Adipocyte (in vitro differentiated cells): ENCODE measurements around the gene SORCS2.
"Not testable (repeated sequence)": the region's sequence is repeated elsewhere in the genome, so short reads cannot be mapped to it uniquely, and the experiment has no call there.

Experiments used
- DNase-seq: peaks from one replicate; pipeline ENCODE4 v3.0.0-alpha.2; 2015; ENCODE audit warnings: low read depth
- H3K27me3 ChIP-seq: replicated peaks from 2 replicates; pipeline ENCODE4 v1.7.0; 2013; ENCODE audit warnings: mild to moderate bottlenecking, low read length, moderate library complexity; ENCODE audit not compliant: control insufficient read depth, insufficient read depth
- H3K36me3 ChIP-seq: 2 replicates; pipeline ENCODE4 v1.7.0; 2013; ENCODE audit warnings: low read length, mild to moderate bottlenecking, moderate library complexity; ENCODE audit not compliant: control insufficient read depth, insufficient read depth, severe bottlenecking
- H3K4me1 ChIP-seq: 2 replicates; pipeline ENCODE4 v1.7.0; 2013; ENCODE audit warnings: mild to moderate bottlenecking, low read length, moderate library complexity; ENCODE audit not compliant: control insufficient read depth, insufficient read depth
- H3K4me3 ChIP-seq: 2 replicates; pipeline ENCODE4 v1.7.0; 2013; ENCODE audit warnings: mild to moderate bottlenecking, low read length, moderate library complexity
- H3K9ac ChIP-seq: 2 replicates; pipeline ENCODE4 v1.7.0; 2013; ENCODE audit warnings: mild to moderate bottlenecking, low read length, moderate library complexity
- H3K9me3 ChIP-seq: 2 replicates; pipeline ENCODE4 v1.7.0; 2013; ENCODE audit warnings: mild to moderate bottlenecking, low read length, moderate library complexity; ENCODE audit not compliant: control insufficient read depth

Gene SORCS2

GRCh38 chr4:7442574-7443162 is 250.3 kb downstream of the SORCS2 start:
- Histone ChIP-seq H3K27me3 (peaks cover 27% of the 10 kb centered on the region), H3K36me3 (no peaks in the 10 kb centered on the region), H3K9me3 (peaks cover 11% of the 10 kb centered on the region), H3K4me3 (no peak overlapping the region), H3K4me1 (no peaks in the 10 kb centered on the region), H3K9ac (no peak overlapping the region)
- no peak for DNase-seq

GRCh38 chr4:7444314-7444713 is 252.0 kb downstream of the SORCS2 start:
- H3K4me3 ChIP-seq: no peak overlapping the region
- H3K36me3 ChIP-seq: no peaks in the 10 kb centered on the region
- no peaks in the 10 kb centered on the region for H3K4me1 ChIP-seq
- DNase-seq: no peak
- H3K9ac ChIP-seq: no peak overlapping the region
- H3K9me3 ChIP-seq: peaks cover 3% of the 10 kb centered on the region
- peaks cover 25% of the 10 kb centered on the region for H3K27me3 ChIP-seq

DNA sequence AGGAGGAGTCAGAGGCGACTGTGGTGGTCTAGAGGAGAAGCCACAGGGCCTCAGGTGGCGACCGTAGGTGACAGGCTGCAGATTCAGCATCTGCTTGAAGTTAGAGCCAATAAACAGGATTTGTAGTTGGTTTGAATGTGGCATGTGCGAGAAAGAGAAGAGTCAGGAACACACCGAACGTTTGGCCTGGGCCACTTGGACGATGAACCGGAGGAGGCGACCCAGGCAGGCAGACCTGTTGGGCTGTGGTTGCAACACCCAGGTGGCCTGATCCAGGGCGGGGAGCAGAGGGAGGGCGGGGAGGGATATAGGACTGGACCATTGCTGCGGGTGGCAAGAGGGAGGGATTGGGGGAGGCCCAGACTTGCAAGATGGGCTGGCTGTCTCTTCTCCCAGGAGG is 252.4 kb downstream of the SORCS2 start:
- no peaks in the 10 kb centered on the region for H3K36me3 ChIP-seq
- H3K9me3 ChIP-seq: no peaks in the 10 kb centered on the region
- H3K4me1 ChIP-seq: no peaks in the 10 kb centered on the region
- no peak for DNase-seq
- no peak overlapping the region for H3K9ac ChIP-seq
- no peak overlapping the region for H3K4me3 ChIP-seq
- peaks cover 21% of the 10 kb centered on the region for H3K27me3 ChIP-seq

- no peak for DNase-seq
- Histone ChIP-seq H3K4me3 (no peak overlapping the region), H3K27me3 (peaks cover 18% of the 10 kb centered on the region), H3K4me1 (no peaks in the 10 kb centered on the region), H3K9ac (no peak overlapping the region), H3K36me3 (no peaks in the 10 kb centered on the region), H3K9me3 (no peaks in the 10 kb centered on the region)
These were observed 254.9 kb downstream of the SORCS2 start for GRCh38 chr4:7447236-7447635.

- no peaks in the 10 kb centered on the region for H3K4me1 ChIP-seq
- DNase-seq: no peak
- H3K4me3 ChIP-seq: no peak overlapping the region
- peaks cover 18% of the 10 kb centered on the region for H3K27me3 ChIP-seq
- no peaks in the 10 kb centered on the region for H3K9me3 ChIP-seq
- H3K36me3 ChIP-seq: no peaks in the 10 kb centered on the region
- no peak overlapping the region for H3K9ac ChIP-seq
These were observed 255.7 kb downstream of the SORCS2 start for GRCh38 chr4:7448036-7448435.

- DNase-seq: no peak
- Histone ChIP-seq H3K4me1 (no peaks in the 10 kb centered on the region), H3K4me3 (no peak overlapping the region), H3K9ac (no peak overlapping the region), H3K27me3 (peaks cover 8% of the 10 kb centered on the region), H3K36me3 (no peaks in the 10 kb centered on the region), H3K9me3 (no peaks in the 10 kb centered on the region)
These were observed 258.6 kb downstream of the SORCS2 start for GRCh38 chr4:7450775-7451433.

DNA sequence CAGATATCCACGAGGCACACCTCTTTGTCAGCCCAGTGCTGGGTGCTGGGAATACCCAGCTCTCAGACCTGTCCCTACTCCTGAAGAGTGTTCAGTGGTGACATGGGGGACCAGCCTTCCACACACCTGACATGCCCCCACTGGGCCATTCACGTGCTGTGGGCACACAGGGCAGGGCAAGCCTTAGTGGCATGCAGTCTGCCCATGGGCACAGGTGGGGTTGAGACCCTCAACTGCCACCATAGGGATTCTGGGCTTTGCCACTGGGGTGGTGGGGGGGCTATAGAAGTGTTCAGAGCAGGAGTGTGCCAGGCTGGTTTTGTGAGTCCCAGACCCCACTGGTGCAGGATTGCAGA is 259.1 kb downstream of the SORCS2 start:
- Histone ChIP-seq H3K36me3 (no peaks in the 10 kb centered on the region), H3K4me1 (no peaks in the 10 kb centered on the region), H3K9ac (no peak overlapping the region), H3K9me3 (no peaks in the 10 kb centered on the region), H3K27me3 (peaks cover 7% of the 10 kb centered on the region), H3K4me3 (no peak overlapping the region)
- no peak for DNase-seq

DNA sequence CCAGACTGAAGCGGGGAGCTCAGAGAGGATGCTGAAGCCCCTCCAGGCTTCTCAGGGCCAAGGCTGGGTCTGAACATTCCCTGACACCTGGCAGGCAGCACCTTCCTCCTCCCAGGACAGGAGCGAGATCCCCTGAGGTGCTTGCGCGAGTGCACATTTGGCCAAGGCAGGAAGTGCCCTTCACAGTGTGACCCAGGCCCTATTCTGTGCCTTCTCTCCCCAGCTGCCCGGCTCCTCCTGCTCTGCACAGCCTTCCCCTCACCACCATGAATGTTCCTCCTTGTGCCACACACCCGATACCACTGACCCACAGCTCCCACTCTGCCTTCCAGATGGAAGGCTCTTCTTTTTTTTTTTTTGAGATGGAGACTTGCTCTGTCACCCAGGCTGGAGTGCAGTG is 259.5 kb downstream of the SORCS2 start:
- H3K4me3 ChIP-seq: no peak overlapping the region
- H3K9ac ChIP-seq: no peak overlapping the region
- no peaks in the 10 kb centered on the region for H3K36me3 ChIP-seq

GRCh38 chr4:7452802-7453201 is 260.5 kb downstream of the SORCS2 start:
- not testable (repeated sequence) for H3K9ac ChIP-seq, H3K9me3 ChIP-seq, H3K4me1 ChIP-seq, H3K4me3 ChIP-seq, H3K27me3 ChIP-seq, H3K36me3 ChIP-seq, DNase-seq

More for the DNA sequence above, 259.5 kb downstream of the SORCS2 start:
- no peaks in the 10 kb centered on the region for H3K4me1 ChIP-seq
- H3K27me3 ChIP-seq: peaks cover 7% of the 10 kb centered on the region
- no peaks in the 10 kb centered on the region for H3K9me3 ChIP-seq
- DNase-seq: no peak

DNA sequence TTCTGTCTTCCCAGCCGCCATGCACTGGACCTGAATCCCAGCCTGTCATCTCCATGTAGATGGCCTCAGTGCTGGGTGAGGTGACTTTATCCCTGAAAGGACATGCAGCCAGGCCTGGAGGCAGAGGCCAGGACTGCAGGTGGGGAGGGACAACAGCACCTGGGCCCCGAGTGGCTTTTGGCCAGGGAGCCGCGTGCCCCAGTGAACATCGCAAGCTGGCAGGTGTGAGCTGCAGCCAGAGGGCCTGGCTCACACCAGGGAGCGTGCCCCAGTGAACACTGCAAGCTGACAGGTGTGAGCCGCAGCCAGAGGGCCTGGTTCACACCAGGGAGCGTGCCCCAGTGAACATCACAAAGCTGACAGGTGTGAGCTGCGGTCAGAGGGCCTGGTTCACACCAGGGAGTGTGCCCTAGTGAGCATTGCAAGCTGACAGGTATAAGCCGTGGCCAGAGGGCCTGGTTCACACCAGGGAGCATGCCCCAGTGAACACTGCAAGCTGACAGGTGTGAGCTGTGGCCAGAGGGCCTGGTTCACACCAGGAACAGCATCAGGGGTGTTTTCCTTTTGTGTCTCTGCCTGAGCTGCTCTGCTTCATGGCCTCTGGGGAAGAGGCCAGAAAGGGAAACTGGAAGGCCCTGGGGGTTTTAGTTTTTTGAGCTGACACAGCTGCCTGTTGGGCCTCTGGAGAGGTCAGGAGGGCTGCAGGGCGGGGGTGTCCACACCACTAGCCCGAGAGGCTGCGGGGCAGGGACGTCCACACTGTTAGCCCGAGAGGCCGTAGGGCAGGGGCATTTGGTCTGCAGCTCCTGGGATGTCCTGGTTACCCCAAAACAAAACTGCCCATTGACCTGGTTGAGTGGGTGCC is 265.1 kb downstream of the SORCS2 start:
- H3K4me1 ChIP-seq: no peaks in the 10 kb centered on the region
- DNase-seq: no peak

DNA sequence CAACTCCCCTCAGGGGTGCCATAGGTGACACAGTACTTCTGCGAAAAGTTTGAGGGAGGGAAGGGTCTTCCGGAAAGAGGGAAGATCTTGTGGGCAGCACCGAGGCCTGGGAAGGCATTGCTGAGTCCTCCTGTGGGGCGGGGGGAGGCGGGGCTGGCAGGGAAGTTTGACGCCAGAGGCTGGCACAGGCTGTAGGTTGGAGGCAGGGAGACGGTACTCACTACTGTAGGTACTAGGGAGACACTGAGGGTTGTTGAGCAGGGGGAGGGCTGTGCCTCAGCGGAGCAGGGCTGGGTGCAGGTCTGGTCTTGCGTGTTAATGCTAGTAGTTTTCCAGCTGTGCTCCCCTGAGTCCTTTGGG is 265.7 kb downstream of the SORCS2 start:
- no peaks in the 10 kb centered on the region for H3K36me3 ChIP-seq
- DNase-seq: no peak
- H3K9me3 ChIP-seq: no peaks in the 10 kb centered on the region
- no peaks in the 10 kb centered on the region for H3K4me1 ChIP-seq
- H3K9ac ChIP-seq: no peak overlapping the region
- H3K27me3 ChIP-seq: peaks cover 16% of the 10 kb centered on the region
- no peak overlapping the region for H3K4me3 ChIP-seq

More for the DNA sequence above, 265.1 kb downstream of the SORCS2 start:
- H3K9ac ChIP-seq: no peak overlapping the region
- no peaks in the 10 kb centered on the region for H3K9me3 ChIP-seq
- no peaks in the 10 kb centered on the region for H3K36me3 ChIP-seq
- H3K4me3 ChIP-seq: no peak overlapping the region
- peaks cover 16% of the 10 kb centered on the region for H3K27me3 ChIP-seq
